T-helper 1 cell (primary cell): ENCODE data around the gene SLC25A26.
A peak's percentile ranks its signal among the peaks of the same experiment; 100 is the strongest.

Experiments used
- DNase-seq, 5 donors: peaks; one replicate each; pipeline ENCODE4 v3.0.0-alpha.2; 2012 to 2020

SLC25A26 gene

GRCh38 chr3:66398228-66399025, 177.6 kb downstream of the SLC25A26 start:
- DNase-seq, result no peak

GRCh38 chr3:66399529-66400232, 178.9 kb downstream of the SLC25A26 start:
- DNase-seq, result no peak

GRCh38 chr3:66400411-66401156, 179.8 kb downstream of the SLC25A26 start:
- DNase-seq, result no peak

GRCh38 chr3:66401157-66401550, 180.4 kb downstream of the SLC25A26 start:
- no peak for DNase-seq

- no peak for DNase-seq
Measured at GRCh38 chr3:66401675-66402491, 181.1 kb downstream of the SLC25A26 start.

GRCh38 chr3:66402596-66403290, 181.9 kb downstream of the SLC25A26 start:
- DNase-seq, result no peak

GRCh38 chr3:66403323-66403990, 182.7 kb downstream of the SLC25A26 start:
- DNase-seq, result no peak

GRCh38 chr3:66404197-66404596, 183.4 kb downstream of the SLC25A26 start:
- DNase-seq, result no peak

GRCh38 chr3:66404903-66405700, 184.3 kb downstream of the SLC25A26 start:
- DNase-seq, result no peak

GRCh38 chr3:66405701-66406091, 184.9 kb downstream of the SLC25A26 start:
- no peak for DNase-seq

- DNase-seq, result no peak
Measured at GRCh38 chr3:66406163-66406562, 185.4 kb downstream of the SLC25A26 start.

- DNase-seq, result no peak
Measured at GRCh38 chr3:66406831-66407610, 186.2 kb downstream of the SLC25A26 start.

GRCh38 chr3:66407611-66408218, 186.9 kb downstream of the SLC25A26 start:
- DNase-seq, result peak; percentile 39 to 72 (median 54)

- no peak for DNase-seq
Measured at GRCh38 chr3:66409771-66410754, 189.3 kb downstream of the SLC25A26 start.

GRCh38 chr3:66410976-66411375, 190.2 kb downstream of the SLC25A26 start:
- no peak for DNase-seq

GRCh38 chr3:66411474-66411873, 190.7 kb downstream of the SLC25A26 start:
- DNase-seq, result no peak

- no peak for DNase-seq
Measured at GRCh38 chr3:66411961-66412887, 191.4 kb downstream of the SLC25A26 start.
